HG02678 (cell line): ENCODE data around the gene GIGYF1.

Experiments
- ATAC-seq: cut with Tn5 transposase; IDR thresholded peaks from one replicate; pipeline ENCODE4 v1.9.1; 2021; ENCODE audit warnings: mild to moderate bottlenecking, moderate library complexity; ENCODE audit not compliant: unreplicated experiment

GIGYF1 gene

GRCh38 chr7:100685631-100686145 lies 8.4 kb downstream of the GIGYF1 start:
- ATAC-seq, result no peak

- ATAC-seq, result no peak
These were observed 8.9 kb downstream of the GIGYF1 start for GRCh38 chr7:100685049-100685605.

GRCh38 chr7:100684534-100685042 lies 9.5 kb downstream of the GIGYF1 start:
- no peak for ATAC-seq

GRCh38 chr7:100683659-100684533 lies 10.2 kb downstream of the GIGYF1 start:
- ATAC-seq, result no peak

- ATAC-seq, result no peak
These were observed 10.9 kb downstream of the GIGYF1 start for GRCh38 chr7:100682991-100683658.

GRCh38 chr7:100682228-100682741 lies 11.8 kb downstream of the GIGYF1 start:
- no peak for ATAC-seq

GRCh38 chr7:100681491-100682227 lies 12.4 kb downstream of the GIGYF1 start:
- no peak for ATAC-seq

GRCh38 chr7:100680576-100681271 lies 13.3 kb downstream of the GIGYF1 start:
- ATAC-seq, result no peak

GRCh38 chr7:100679927-100680575 lies 14.0 kb downstream of the GIGYF1 start:
- ATAC-seq, result no peak

GRCh38 chr7:100679129-100679926 lies 14.7 kb downstream of the GIGYF1 start:
- ATAC-seq, result no peak

- no peak for ATAC-seq
These were observed 15.6 kb downstream of the GIGYF1 start for GRCh38 chr7:100678291-100678984.

GRCh38 chr7:100677308-100678267 lies 16.5 kb downstream of the GIGYF1 start:
- ATAC-seq, result no peak

GRCh38 chr7:100676501-100677306 lies 17.3 kb downstream of the GIGYF1 start:
- no peak for ATAC-seq

- ATAC-seq, result peak; percentile 29
These were observed 18.3 kb downstream of the GIGYF1 start for GRCh38 chr7:100675581-100676350.

- ATAC-seq, result no peak
These were observed 19.0 kb downstream of the GIGYF1 start for GRCh38 chr7:100675105-100675451.
